CD14-positive monocyte (primary cell): ENCODE results near the gene CDKN2C. TPM values are rescaled to one million over a fixed set of nuclear protein-coding genes. Genes with fewer than 3 reads are reported as not detected.

Experiments
- DNase-seq, 3 donors: peaks; one replicate each; pipeline ENCODE4 v3.0.0-alpha.2; 2011 to 2022
- H2AFZ ChIP-seq: 2 replicates; pipeline ENCODE4 v1.6.0; 2012; ENCODE audit warnings: mild to moderate bottlenecking, low read depth, low read length, inconsistent platforms; ENCODE audit not compliant: insufficient read depth, poor library complexity, severe bottlenecking
- H3K27ac ChIP-seq, 2 donors: 1 replicate in 1 of 2; 2 replicates in 1 of 2; pipeline ENCODE4 v1.5.1; 2012 to 2013; ENCODE audit warnings: low read length in 2 of 2, control low read depth in 1 of 2, inconsistent platforms in 1 of 2, low read depth in 1 of 2, mild to moderate bottlenecking in 1 of 2
- H3K27me3 ChIP-seq, 2 donors: one replicate each; pipeline versions ENCODE4 v1.6.0 to v1.6.1; 2011 to 2013; ENCODE audit warnings: low read length in 2 of 2; ENCODE audit not compliant: control insufficient read depth in 2 of 2, insufficient read depth in 2 of 2
- H3K36me3 ChIP-seq, 2 donors: replicated peaks in 1 of 2; 1 replicate in 1 of 2; 2 replicates in 1 of 2; pipeline versions ENCODE4 v1.5.1 to v1.6.1; 2012 to 2013; ENCODE audit warnings: low read length in 2 of 2, control low read depth in 1 of 2, inconsistent platforms in 1 of 2, mild to moderate bottlenecking in 1 of 2; ENCODE audit not compliant: insufficient read depth in 2 of 2, control insufficient read depth in 1 of 2
- H3K4me1 ChIP-seq, 2 donors: 1 replicate in 1 of 2; 2 replicates in 1 of 2; pipeline versions ENCODE4 v1.5.1 to v1.6.1; 2012 to 2013; ENCODE audit warnings: low read length in 2 of 2, control low read depth in 1 of 2, inconsistent platforms in 1 of 2, mild to moderate bottlenecking in 1 of 2, moderate library complexity in 1 of 2; ENCODE audit not compliant: insufficient read depth in 2 of 2, control insufficient read depth in 1 of 2
- H3K4me2 ChIP-seq: replicated peaks from 2 replicates; pipeline ENCODE3; 2012; ENCODE audit warnings: low read length, moderate library complexity, mild to moderate bottlenecking; ENCODE audit not compliant: poor library complexity, severe bottlenecking; ENCODE audit errors: extremely low read depth
- H3K4me3 ChIP-seq, 3 experiments: fragments of 200-600 bp in 1 of 3; sonication (generic) in 1 of 3; replicated peaks in 1 of 3; 1 replicate in 2 of 3; 2 replicates in 1 of 3; pipeline ENCODE4 v1.5.1; 2011 to 2013; ENCODE audit warnings: low read length in 3 of 3, mild to moderate bottlenecking in 3 of 3, control low read depth in 2 of 3, low read depth in 2 of 3, inconsistent platforms in 1 of 3, moderate library complexity in 1 of 3
- H3K79me2 ChIP-seq: 2 replicates; pipeline ENCODE4 v1.6.0; 2012; ENCODE audit warnings: mild to moderate bottlenecking, control low read depth, inconsistent platforms, low read length, moderate library complexity; ENCODE audit not compliant: insufficient read depth
- H3K9ac ChIP-seq: 2 replicates; pipeline ENCODE4 v1.6.0; 2017; ENCODE audit warnings: low read length, mild to moderate bottlenecking; ENCODE audit not compliant: insufficient read depth, poor library complexity, severe bottlenecking
- H3K9me3 ChIP-seq, 2 donors: replicated peaks in 1 of 2; 1 replicate in 1 of 2; 2 replicates in 1 of 2; pipeline versions ENCODE4 v1.5.1 to v1.6.1; 2012 to 2013; ENCODE audit warnings: low read length in 2 of 2, control low read depth in 1 of 2; ENCODE audit not compliant: control insufficient read depth in 1 of 2, insufficient read depth in 1 of 2
- H4K20me1 ChIP-seq: 2 replicates; pipeline ENCODE4 v1.6.0; 2012; ENCODE audit warnings: mild to moderate bottlenecking, low read length, control low read depth, moderate library complexity; ENCODE audit not compliant: insufficient read depth
- H3K27ac Mint-ChIP-seq, 7 donors: one replicate each; pipeline ENCODE4 v1.8.0; 2020; ENCODE audit warnings: mild to moderate bottlenecking in 7 of 7, mixed read lengths in 7 of 7, moderate library complexity in 6 of 7, inconsistent platforms in 2 of 7
- H3K27me3 Mint-ChIP-seq, 3 donors: one replicate each; pipeline ENCODE4 v1.8.0; 2021 to 2022; ENCODE audit warnings: low read depth in 3 of 3, mild to moderate bottlenecking in 3 of 3, mixed read lengths in 3 of 3, moderate library complexity in 3 of 3, inconsistent platforms in 1 of 3
- H3K36me3 Mint-ChIP-seq, 2 donors: one replicate each; pipeline ENCODE4 v1.8.0; 2020; ENCODE audit warnings: mixed read lengths in 2 of 2, inconsistent platforms in 1 of 2, mild to moderate bottlenecking in 1 of 2
- H3K4me1 Mint-ChIP-seq: one replicate; pipeline ENCODE4 v1.8.0; 2020; ENCODE audit warnings: mild to moderate bottlenecking, mixed read lengths
- H3K4me3 Mint-ChIP-seq, 2 donors: one replicate each; pipeline ENCODE4 v1.8.0; 2020; ENCODE audit warnings: mild to moderate bottlenecking in 2 of 2, mixed read lengths in 2 of 2, moderate library complexity in 1 of 2
- H3K9me3 Mint-ChIP-seq, 7 donors: one replicate each; pipeline ENCODE4 v1.8.0; 2020 to 2022; ENCODE audit warnings: mixed read lengths in 7 of 7, mild to moderate bottlenecking in 6 of 7, moderate library complexity in 6 of 7, inconsistent platforms in 2 of 7
- CTCF ChIP-seq: fragments of 200-600 bp; IDR thresholded peaks from one replicate; pipeline ENCODE4 v1.8.0; 2022; ENCODE audit warnings: antibody characterized with exemption, mild to moderate bottlenecking
- WGBS: methylation state at CpG from one replicate; pipeline ENCODE4 v1.1.5; 2013; ENCODE audit warnings: missing lambda C conversion rate; ENCODE audit not compliant: insufficient coverage; 5-methylcytosine and 5-hydroxymethylcytosine counted together
- intact Hi-C, 2 donors: fragments of 100-400 bp; cut with micrococcal nuclease; formaldehyde crosslinking; loops; one replicate each; pipeline versions ENCODE4 v1.15.0 to v1.15.1; 2023
- polyA plus RNA-seq, 3 donors: library from polyadenylated mRNA; depleted of rRNA in 1 of 3; unstranded in 2 of 3; stranded (reverse) in 1 of 3; fragments of 300-500 nt in 2 of 3; fragments of >200 nt in 1 of 3; fragmentation: Illumina TruSeq in 2 of 3; gene quantifications; 1 replicate in 2 of 3; 2 replicates in 1 of 3; pipeline ENCODE4 v1.2.3, GENCODE V29; 2012 to 2021

The CDKN2C gene
- polyA plus RNA-seq, 3 donors = 5.3 to 9.9 (median 7.4) TPM

GRCh38 chr1:50980505-50980904 is 10.5 kb downstream of the CDKN2C start:
- Histone ChIP-seq H3K4me3 (no peak overlapping the region), H3K9ac (no peak overlapping the region), H3K4me2 (no peak overlapping the region), H3K27me3 (peaks cover 76 to 92% of the 10 kb centered on the region in 2 donors), H4K20me1 (no peaks in the 10 kb centered on the region), H3K36me3 (no peaks in the 10 kb centered on the region), H2AFZ (no peak overlapping the region), H3K9me3 (peaks cover 0 to 9% of the 10 kb centered on the region in 2 donors), H3K4me1 (peaks cover 20 to 29% of the 10 kb centered on the region in 2 donors), H3K79me2 (no peaks in the 10 kb centered on the region), H3K27ac (no peak overlapping the region)
- peaks cover 63 to 75% (median 65%) of the 10 kb centered on the region in 3 donors for H3K27me3 Mint-ChIP-seq
- DNase-seq = no peak
- peaks cover 6 to 13% of the 10 kb centered on the region in 2 donors for H3K36me3 Mint-ChIP-seq
- H3K4me3 Mint-ChIP-seq = no peak overlapping the region
- peaks cover 0 to 6% (median 1%) of the 10 kb centered on the region in 7 donors for H3K9me3 Mint-ChIP-seq
- intact Hi-C loops = no loop called here
- peaks cover 20% of the 10 kb centered on the region for H3K4me1 Mint-ChIP-seq
- no peak for TF ChIP-seq CTCF
- H3K27ac Mint-ChIP-seq = no peak overlapping the region

GRCh38 chr1:50981741-50982140 is 11.7 kb downstream of the CDKN2C start:
- Histone ChIP-seq H3K27ac (no peak overlapping the region), H3K27me3 (peaks cover 75 to 92% of the 10 kb centered on the region in 2 donors), H3K4me2 (no peak overlapping the region), H3K9me3 (peaks cover 0 to 9% of the 10 kb centered on the region in 2 donors), H4K20me1 (no peaks in the 10 kb centered on the region), H3K9ac (no peak overlapping the region), H2AFZ (no peak overlapping the region), H3K4me1 (peaks cover 13 to 22% of the 10 kb centered on the region in 2 donors), H3K4me3 (no peak overlapping the region), H3K36me3 (no peaks in the 10 kb centered on the region), H3K79me2 (no peaks in the 10 kb centered on the region)
- Mint-ChIP-seq H3K27ac (no peak overlapping the region), H3K9me3 (peaks cover 0 to 8% (median 1%) of the 10 kb centered on the region in 7 donors), H3K36me3 (peaks cover 5 to 12% of the 10 kb centered on the region in 2 donors), H3K4me3 (peak overlapping the region in 1 of 2 donors; percentile 49), H3K27me3 (peaks cover 64 to 74% (median 67%) of the 10 kb centered on the region in 3 donors), H3K4me1 (peaks cover 12% of the 10 kb centered on the region)
- DNase-seq = no peak
- intact Hi-C loops = no loop called here
- TF ChIP-seq CTCF = no peak
- WGBS = 100% methylated on average over 1 of the region's 1 CpG
